Nephron (organoid): ENCODE results near the gene URI1.

Source experiments
- H3K27ac Mint-ChIP-seq, 3 experiments: 2 replicates each; pipeline ENCODE4 v1.8.0; 2020; ENCODE audit warnings: mixed read lengths in 3 of 3, mild to moderate bottlenecking in 2 of 3, moderate library complexity in 1 of 3
- H3K27me3 Mint-ChIP-seq: 2 replicates; pipeline ENCODE4 v1.8.0; 2021; ENCODE audit warnings: low read depth, mild to moderate bottlenecking, moderate library complexity, mixed read lengths
- H3K36me3 Mint-ChIP-seq: 2 replicates; pipeline ENCODE4 v1.8.0; 2020; ENCODE audit warnings: low read depth, mixed read lengths
- H3K4me1 Mint-ChIP-seq: 2 replicates; pipeline ENCODE4 v1.8.0; 2020; ENCODE audit warnings: mixed read lengths
- H3K4me3 Mint-ChIP-seq, 3 experiments: 2 replicates each; pipeline ENCODE4 v1.8.0; 2020; ENCODE audit warnings: mild to moderate bottlenecking in 3 of 3, mixed read lengths in 3 of 3, moderate library complexity in 2 of 3
- H3K9me3 Mint-ChIP-seq: 2 replicates; pipeline ENCODE4 v1.8.0; 2020; ENCODE audit warnings: mixed read lengths
- TF ChIP-seq, protein P1 (sequence below), 3 experiments: fragments of 200-600 bp; sonication (generic); IDR thresholded peaks; one replicate each; pipeline ENCODE4 v1.5.0; 2021; ENCODE audit warnings: antibody characterized with exemption in 3 of 3; ENCODE audit not compliant: unreplicated experiment in 3 of 3

Gene URI1

DNA sequence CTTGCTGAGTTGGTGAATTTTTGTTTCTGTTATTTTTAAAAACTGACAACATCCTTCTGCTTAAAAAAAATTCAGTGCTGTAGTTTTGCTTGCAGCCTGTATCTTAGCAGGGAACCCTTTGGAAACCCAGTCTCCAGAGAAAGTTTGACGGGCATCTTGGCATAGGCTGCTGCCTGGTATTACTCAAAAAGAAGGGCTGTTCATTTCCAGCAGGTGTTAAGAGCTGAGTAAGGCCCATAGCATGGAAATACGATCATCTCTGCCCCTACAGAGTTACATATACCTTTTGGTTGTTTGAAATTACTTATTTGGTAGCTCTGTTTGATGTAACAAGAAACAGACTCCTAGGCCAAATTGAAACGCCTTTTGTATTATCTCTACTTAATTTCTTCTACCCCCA lies 41.5 kb downstream of the URI1 start:
- Mint-ChIP-seq H3K27me3 (no peaks in the 10 kb centered on the region), H3K27ac (no peak overlapping the region), H3K4me3 (no peak overlapping the region), H3K4me1 (peaks cover 4% of the 10 kb centered on the region), H3K36me3 (peaks cover 26% of the 10 kb centered on the region), H3K9me3 (no peaks in the 10 kb centered on the region)
- TF ChIP-seq, protein P1, sequence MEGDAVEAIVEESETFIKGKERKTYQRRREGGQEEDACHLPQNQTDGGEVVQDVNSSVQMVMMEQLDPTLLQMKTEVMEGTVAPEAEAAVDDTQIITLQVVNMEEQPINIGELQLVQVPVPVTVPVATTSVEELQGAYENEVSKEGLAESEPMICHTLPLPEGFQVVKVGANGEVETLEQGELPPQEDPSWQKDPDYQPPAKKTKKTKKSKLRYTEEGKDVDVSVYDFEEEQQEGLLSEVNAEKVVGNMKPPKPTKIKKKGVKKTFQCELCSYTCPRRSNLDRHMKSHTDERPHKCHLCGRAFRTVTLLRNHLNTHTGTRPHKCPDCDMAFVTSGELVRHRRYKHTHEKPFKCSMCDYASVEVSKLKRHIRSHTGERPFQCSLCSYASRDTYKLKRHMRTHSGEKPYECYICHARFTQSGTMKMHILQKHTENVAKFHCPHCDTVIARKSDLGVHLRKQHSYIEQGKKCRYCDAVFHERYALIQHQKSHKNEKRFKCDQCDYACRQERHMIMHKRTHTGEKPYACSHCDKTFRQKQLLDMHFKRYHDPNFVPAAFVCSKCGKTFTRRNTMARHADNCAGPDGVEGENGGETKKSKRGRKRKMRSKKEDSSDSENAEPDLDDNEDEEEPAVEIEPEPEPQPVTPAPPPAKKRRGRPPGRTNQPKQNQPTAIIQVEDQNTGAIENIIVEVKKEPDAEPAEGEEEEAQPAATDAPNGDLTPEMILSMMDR (IDR thresholded peaks at IDR 0.05; ENCODE audit: unreplicated experiment in 3 of 3): no peak

DNA sequence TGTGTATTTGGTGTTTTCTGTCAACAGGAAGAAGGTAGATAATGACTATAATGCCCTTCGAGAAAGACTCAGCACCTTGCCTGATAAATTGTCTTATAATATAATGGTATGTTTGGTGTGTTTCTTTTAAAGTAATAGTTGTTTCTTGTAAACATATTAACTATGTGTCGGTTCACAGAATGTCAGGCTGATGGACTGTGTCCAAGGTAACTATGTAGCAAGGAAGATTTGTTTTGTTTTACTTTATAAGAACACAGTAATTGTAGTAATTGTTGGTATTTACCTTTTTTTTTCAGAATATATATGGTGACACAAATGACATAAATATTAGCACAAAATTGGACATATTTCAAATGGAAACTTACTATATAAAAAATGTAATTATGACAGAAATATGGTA lies 43.2 kb downstream of the URI1 start:
- Mint-ChIP-seq H3K36me3 (peaks cover 39% of the 10 kb centered on the region), H3K27me3 (no peaks in the 10 kb centered on the region), H3K27ac (no peak overlapping the region), H3K4me3 (no peak overlapping the region), H3K4me1 (peaks cover 4% of the 10 kb centered on the region), H3K9me3 (peaks cover under 1% of the 10 kb centered on the region)
- TF ChIP-seq, protein P1 (IDR thresholded peaks at IDR 0.05; ENCODE audit: unreplicated experiment in 3 of 3): no peak

DNA sequence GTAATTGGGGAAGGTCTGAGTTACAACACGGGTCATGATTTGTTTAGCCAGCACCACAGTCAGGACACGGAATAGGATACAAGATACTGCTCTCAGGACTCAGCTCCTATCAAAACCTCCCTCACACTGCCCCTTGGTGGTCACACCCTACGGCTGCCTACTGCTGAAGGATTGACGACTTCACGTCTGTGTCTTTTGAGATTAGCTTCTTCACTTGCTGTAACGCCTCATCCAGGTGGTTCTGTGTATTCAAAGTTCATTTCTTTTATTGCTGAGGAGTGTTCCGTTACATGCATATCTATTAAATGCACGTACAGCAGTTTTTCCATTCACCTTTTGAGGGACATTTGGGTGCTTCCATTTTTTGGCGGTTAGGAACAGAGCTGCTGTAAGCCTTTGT lies 46.3 kb downstream of the URI1 start:
- H3K27me3 Mint-ChIP-seq: no peaks in the 10 kb centered on the region
- peaks cover 70% of the 10 kb centered on the region for H3K36me3 Mint-ChIP-seq
- H3K4me1 Mint-ChIP-seq: no peaks in the 10 kb centered on the region
- no peak overlapping the region for H3K27ac Mint-ChIP-seq
- TF ChIP-seq, protein P1 (IDR thresholded peaks at IDR 0.05; ENCODE audit: unreplicated experiment in 3 of 3): no peak
- H3K4me3 Mint-ChIP-seq: no peak overlapping the region
- peaks cover 23% of the 10 kb centered on the region for H3K9me3 Mint-ChIP-seq

DNA sequence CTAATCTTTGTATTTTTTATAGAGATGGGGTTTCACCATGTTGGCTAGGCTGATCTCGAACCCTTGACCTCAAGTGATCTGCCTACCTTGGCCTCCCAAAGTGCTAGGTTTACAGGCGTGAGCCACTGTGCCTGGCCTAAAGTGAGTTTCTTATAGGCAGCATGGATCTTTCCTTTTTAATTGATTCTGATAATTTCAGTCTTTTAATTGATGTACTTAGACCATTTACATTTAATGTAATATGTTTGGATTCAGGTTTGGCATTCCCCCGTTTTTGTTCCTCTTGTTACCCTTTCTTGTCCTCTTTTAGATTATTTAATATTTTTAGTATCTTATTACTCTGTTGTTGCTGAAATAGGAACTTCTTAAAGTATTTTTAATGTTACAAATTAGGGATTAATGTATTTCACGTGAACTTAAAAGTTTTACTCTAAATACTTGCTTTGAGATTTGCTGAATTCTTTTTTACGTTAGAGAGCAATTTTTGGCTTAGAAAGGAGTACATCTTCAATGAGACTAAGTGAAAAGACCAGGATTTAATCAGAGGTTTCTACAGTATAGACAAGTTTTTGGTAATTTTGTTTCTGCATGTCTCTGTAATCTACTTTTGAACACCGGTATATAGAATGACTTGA lies 50.3 kb downstream of the URI1 start:
- Mint-ChIP-seq H3K4me3 (no peak overlapping the region), H3K27ac (no peak overlapping the region), H3K36me3 (peaks cover 91% of the 10 kb centered on the region), H3K9me3 (peaks cover 54% of the 10 kb centered on the region), H3K27me3 (no peaks in the 10 kb centered on the region), H3K4me1 (no peaks in the 10 kb centered on the region)
- TF ChIP-seq, protein P1 (IDR thresholded peaks at IDR 0.05; ENCODE audit: unreplicated experiment in 3 of 3): no peak

DNA sequence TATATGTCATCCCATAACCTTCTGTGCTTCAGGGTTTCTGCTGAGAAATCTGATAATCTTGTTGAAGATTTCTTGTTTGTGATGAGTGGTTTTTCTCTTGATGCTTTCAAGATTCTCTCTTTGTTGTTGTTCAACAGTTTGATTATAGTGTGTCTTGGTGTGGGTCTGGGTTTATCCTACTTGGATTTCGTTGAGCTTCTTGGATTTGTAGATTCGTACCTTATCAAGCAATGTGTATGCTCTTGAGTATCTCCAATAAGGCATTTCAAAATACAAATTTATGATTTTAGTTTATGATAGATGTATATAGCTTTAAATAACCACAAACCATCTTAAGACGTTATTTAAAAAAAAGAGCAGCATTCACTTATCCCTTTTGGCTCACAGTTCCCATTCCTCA lies 57.5 kb downstream of the URI1 start:
- Mint-ChIP-seq H3K27me3 (no peaks in the 10 kb centered on the region), H3K4me3 (no peak overlapping the region), H3K9me3 (peaks cover 57% of the 10 kb centered on the region), H3K4me1 (peaks cover 10% of the 10 kb centered on the region), H3K27ac (no peak overlapping the region), H3K36me3 (peaks cover 77% of the 10 kb centered on the region)
- TF ChIP-seq, protein P1 (IDR thresholded peaks at IDR 0.05; ENCODE audit: unreplicated experiment in 3 of 3): no peak

DNA sequence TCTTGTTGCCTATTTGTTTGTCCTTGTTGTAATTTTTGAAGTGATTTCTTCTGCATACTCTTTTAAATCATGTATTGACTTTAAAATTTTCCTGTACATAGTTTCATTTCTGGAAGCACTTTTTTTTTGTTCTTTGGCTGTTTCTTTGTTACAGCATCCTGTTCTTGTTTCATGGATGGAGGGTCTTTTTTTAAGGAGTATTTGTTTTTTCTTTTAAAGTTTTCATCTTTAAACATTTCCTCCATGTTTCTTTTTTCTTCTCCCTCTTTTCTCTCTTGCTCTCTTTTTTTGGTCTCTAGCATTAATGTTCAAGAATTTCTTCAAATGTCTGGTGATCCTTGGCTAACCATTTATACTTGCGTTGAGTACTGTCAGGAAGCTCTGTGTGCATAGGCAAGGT lies 58.8 kb downstream of the URI1 start:
- Mint-ChIP-seq H3K4me1 (peaks cover 13% of the 10 kb centered on the region), H3K27ac (no peak overlapping the region), H3K27me3 (no peaks in the 10 kb centered on the region), H3K9me3 (peaks cover 51% of the 10 kb centered on the region), H3K36me3 (peaks cover 69% of the 10 kb centered on the region), H3K4me3 (no peak overlapping the region)
- TF ChIP-seq, protein P1 (IDR thresholded peaks at IDR 0.05; ENCODE audit: unreplicated experiment in 3 of 3): no peak
